HG03565 (cell line): Measurements from ENCODE around the gene PPAT.
"Not testable (repeated sequence)": the region's sequence is repeated elsewhere in the genome, so short reads cannot be mapped to it uniquely, and the experiment has no call there.

Experiments used
- ATAC-seq: cut with Tn5 transposase; IDR thresholded peaks from one replicate; pipeline ENCODE4 v1.9.1; 2021; ENCODE audit warnings: mild to moderate bottlenecking, moderate library complexity; ENCODE audit not compliant: unreplicated experiment

The PPAT gene

DNA sequence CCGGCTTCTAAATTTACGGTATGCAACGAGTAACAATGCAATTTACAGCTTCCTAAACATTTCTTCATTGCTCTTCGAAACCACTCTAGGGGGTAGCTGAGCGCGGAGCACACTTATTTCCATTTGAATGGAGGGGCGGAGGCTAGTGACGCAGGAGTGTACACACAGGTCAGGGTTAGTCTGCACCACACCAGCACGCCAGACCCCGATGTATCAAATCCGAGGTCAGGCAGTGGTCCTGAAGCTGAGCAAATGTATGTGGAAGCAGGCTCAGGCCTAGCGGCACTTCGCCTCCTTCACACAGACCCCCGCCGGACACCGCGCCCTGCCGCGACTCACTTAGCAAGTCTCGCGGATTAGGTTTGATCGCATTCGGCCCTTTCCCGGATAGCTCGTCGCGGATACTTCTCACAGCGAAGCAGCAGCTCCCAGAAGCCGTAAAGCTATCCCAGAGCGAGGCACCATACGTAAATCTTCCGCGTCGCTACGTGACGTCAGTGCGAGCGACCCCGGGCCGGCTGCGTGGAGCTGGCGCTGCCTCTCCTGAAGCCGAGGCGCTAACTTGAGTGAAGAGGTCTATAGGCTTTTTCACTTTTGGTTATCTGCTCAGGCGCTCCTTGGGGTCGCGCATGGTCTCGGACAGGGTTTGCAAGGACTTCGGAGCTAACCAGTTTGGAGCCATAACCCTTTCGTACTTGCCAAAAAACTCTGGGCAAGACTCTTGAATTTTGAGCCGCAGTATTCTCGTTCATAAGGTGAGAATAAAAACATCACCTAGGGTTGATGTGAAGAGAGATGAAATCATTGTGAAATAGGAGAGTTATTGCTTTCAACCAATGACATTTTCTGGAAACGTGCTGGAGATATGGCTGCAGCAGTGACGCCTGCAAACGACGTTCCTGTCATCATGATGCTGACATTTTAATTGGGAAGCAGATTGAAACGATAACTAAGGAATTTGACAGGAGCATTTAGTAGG lies 48.1 kb downstream of the PPAT start, which contains the start of gene AASDH:
TSS of gene AASDH (minus strand) at position 469 of the 979 bp plus-strand sequence. CDS start 3,192 bp downstream, outside the sequence.
- ATAC-seq, result peak; percentile 84

DNA sequence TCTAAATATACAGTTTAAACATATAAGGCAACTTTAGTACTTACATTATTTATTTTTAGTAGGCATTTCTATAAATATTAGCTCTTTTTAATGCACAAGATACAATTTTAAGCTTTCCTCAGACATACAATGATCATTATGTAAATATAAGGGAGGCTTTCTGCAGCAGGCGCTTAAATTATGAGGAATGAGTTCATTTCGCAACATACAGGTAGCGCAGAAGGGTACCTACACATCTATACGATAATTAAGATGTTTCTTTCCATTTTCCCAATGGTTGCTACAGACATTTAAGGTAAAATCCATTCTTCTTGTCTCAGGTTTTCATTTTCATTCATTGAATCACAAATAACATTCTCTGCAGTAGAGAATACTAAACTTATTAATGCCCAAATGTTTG lies 49.3 kb downstream of the PPAT start:
- no peak for ATAC-seq

DNA sequence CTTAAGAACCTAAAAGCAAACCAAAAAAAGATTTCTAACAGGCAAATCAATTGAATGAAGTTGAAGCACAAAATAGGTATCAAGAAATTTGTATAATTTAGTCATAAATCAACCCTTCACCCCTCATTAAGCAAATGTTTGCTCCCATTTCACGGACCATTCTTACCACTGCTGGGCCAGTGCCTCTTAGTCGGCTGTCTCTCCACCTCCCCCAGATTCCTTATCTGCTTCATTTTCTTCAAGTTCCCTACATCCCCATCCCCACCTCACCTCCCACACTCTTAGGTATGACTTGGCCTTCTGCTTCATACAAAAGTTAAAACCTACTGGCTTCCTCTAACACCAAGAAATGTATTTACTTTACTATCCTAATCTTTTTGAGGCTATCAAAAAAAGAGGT lies 60.0 kb downstream of the PPAT start:
- no peak for ATAC-seq

DNA sequence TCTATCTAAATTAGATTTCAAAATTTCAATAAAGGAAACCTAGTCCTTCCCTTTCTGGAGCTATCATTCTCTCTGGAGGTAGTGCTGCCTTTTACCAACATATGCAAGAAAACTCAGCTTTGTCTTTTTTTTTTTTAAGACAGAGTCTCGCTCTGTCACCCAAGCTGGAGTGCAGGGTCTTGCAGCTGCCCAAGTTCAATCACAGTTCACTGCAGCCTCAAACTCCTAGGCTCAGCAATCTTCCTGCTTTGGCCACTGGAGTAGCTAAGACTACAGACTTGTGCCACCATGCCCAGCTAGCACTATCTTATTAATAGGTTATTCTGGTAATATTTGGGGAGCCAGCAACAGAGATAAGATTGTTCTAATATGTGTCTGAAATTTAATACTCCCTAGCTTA lies 60.5 kb downstream of the PPAT start:
- no peak for ATAC-seq

DNA sequence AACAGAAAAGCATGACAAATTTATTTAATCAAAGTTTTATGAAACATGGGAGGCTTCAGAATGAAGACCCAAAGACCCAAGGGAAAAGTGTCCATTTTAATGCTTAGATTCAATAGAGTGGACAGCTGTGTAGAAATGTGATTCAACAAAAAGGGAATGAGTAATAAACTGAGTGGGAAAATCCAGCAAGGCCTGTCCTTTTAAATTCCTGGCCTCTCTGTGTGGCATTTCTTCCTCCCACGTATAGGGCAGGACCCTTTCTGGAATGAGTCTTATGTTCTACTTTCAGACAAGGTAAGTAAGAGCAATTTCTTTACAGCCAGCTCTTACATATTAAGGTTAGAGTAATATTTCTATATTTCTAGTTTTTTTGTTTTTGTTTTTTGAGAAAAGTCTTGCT lies 62.6 kb downstream of the PPAT start:
- no peak for ATAC-seq

DNA sequence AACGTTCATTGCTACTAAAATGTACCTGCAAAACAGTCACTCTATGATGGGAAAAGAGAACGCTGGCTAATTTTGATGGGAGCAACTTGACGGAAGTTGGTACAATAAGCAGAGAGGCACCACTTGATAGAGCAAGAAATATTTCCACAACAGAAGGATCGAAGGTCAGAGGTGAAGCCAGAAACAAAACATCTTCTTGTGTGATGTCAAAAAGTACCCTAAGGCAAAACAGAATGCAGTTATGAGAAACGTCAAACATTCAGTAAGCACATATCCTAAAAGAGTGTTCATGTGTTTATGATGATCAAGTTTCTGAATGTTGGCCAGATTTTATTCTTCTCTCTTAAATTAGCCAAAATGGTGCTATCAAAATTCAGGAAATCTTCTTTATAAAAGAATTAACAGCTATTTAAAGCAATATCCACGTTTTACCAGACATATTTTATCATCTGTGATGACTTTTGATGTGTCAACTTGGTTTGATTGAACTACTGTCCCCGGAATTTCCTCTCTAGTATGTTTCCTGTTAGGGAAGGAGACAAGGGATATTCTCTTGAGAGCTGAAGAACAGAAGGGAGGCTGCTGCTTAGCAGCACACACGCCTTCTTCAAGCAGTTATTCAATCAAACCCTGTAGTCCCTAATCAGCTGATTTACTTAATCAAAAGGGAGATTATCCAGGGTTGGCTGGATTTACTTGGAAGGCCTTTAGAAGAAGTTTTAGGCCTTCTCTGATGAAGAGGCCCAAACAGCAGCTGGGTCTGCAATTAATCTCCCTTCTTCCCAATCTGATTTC lies 63.8 kb downstream of the PPAT start:
- no peak for ATAC-seq

DNA sequence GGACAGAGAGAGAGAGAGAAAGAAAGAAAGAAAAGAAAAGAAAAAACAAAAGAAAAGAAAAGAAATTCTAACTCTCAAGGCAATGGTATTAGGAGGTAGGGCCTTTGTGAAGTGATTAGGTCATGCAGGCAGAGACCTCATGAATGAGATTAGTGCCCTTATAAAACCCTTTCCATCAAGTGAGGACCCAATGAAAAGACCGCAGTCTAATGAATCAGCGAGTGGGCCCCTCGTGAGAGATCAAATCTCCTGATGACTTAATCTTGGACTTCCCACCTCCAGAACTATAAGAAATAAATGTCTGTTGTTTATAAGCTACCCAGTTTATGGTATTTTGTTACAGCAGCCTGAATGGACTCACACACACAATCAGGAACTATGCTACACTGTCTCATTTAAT lies 65.0 kb downstream of the PPAT start:
- no peak for ATAC-seq

DNA sequence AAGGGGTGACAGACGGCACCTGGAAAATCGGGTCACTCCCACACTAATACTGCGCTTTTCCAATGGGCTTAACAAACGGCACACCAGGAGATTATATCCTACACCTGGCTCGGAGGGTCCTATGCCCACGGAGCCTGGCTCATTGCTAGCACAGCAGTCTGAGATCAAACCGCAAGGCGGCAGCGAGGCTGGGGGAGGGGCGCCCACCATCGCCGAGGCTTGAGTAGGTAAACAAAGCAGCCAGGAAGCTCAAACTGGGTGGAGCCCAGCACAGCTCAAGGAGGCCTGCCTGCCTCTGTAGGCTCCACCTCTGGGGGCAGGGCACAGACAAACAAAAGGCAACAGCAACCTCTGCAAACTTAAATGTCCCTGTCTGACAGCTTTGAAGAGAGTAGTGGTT lies 72.4 kb downstream of the PPAT start:
- ATAC-seq, result not testable (repeated sequence)

DNA sequence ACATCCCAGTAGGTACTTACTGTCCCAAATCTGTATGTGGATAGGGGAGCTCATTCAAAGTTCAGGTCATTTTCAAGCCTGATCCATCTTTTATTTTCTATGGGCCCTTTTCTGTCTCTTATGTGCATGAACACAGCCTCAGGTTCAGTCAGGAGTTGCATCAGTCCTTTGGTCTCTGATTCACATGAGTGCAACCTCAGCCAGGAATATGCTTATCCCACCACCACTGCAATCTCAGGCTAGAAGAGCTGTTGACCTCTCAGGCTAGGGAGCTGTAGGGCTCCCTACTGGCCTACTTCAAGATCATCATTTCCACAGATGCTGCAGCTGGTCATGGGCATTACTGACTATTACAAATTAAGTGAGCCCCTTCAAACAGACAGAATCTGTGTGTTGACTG lies 75.3 kb downstream of the PPAT start:
- ATAC-seq, result no peak

DNA sequence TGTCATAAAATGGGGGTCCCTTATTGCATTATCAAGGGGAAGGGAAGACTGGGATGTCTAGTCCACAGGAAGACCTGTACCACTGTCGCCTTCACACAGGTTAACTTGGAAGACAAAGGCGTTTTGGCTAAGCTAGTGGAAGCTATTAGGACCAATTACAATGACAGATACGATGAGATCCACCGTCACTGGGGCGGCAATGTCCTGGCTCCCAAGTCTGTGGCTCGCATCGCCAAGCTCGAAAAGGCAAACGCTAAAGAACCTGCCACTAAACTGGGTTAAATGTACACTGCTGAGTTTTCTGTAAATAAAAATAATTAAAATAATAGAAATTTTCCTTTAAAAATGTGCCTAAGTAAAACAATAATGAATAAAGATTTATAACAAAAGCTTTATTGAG lies 78.8 kb downstream of the PPAT start:
- ATAC-seq, result no peak

DNA sequence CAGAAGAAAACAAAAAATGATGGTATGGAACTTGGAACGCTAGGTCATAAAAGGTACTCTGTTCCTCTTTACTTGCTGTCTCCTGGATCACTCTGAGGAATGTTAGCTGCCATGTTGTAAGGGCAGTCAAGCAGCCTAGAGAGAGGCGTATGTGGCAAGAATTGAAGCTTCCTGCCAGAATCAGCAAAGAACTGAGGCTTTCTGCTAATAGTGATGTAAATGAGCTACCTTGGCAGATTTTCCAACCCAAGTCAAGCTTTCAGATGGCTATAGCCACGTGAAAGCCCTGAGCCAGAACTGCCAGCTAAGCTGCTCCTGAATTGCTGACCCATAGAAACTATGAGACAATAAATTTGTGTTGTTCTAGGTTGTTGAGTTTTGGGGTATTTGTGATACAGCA lies 86.8 kb downstream of the PPAT start:
- ATAC-seq, result no peak

DNA sequence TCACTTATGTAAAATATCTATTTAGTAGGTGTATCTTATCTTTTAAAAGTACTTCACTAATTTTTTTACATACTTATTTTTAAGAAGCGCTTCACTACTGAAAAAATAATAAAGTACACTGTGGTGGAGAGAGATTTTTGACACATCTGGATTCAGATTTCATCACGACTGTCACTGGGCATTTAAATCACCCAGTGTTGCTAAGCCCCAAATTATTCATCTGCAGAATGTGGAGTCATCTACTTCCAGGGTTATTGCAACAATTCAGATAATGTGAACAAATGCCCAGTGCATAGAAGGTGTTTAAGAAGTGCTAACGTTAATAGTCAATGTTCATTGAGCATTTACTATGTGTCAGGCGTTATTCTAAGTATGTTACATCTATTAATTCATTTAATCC lies 90.0 kb downstream of the PPAT start:
- no peak for ATAC-seq
